ENCODE data around the gene GUCY1A1.

GRCh38 chr4:155705664-155706063, 39.0 kb downstream of the GUCY1A1 start:
- no peak for TF ChIP-seq POLR2A (IDR thresholded peaks at IDR 0.05)
- no peak for TF ChIP-seq CTCF (IDR thresholded peaks at IDR 0.05)

All from right lobe of liver (tissue), 4 donors.